Bronchial smooth muscle cell (primary cell): ENCODE data around the gene NPHP3. TPM values are rescaled to one million over a fixed set of nuclear protein-coding genes. Genes with fewer than 3 reads are reported as not detected.

Source experiments
- total RNA-seq: library from RNA; depleted of rRNA; stranded (reverse); fragments of >200 nt; gene quantifications from 2 replicates; pipeline ENCODE4 v1.2.1, GENCODE V29; 2014

Gene NPHP3
- total RNA-seq = 18.6 and 20.5 TPM in 2 replicates

DNA sequence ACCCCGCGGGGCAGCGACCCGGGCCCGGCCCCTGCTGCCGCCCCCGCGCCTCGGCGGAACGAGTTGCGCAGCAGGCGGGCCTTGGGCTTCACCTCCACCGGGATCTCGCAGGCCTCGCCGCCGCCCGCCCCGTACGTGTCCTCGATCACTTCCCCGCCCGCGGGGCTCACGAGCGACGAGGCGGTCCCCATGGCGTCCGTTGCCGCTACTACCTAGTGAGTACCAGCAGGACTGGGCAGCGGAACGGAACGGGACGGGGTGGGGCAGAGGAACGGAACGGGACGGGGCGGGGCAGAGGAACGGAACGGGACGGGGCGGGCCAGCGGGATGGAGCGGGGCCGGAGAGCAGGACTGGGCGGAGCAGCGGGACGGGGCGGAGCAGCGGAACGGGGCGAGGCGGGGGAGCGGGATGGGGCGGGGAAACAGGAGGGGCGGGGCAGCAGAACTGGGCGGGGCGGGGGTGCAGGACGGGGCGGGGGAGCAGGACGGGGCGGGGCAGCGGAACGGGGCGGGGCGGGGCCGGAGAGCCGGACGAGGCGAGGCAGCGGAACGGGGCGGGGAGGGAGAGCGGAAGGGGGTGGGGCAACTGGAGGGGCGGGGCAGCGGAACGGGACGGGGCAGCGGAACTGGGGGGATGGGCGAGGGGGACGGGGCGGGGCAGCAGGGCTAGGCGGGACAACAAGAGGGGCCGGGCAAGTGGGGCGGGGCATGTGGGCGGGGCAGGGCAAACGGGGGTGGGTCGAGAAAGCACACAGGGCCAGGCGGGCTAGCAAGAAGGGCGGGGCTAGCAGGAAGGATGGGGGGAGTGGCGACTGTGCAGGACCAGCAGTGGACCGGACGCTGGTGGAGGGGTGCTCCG is at the start of gene NPHP3:
TSS of gene NPHP3 (minus strand) at position 245 of the 859 bp plus-strand sequence. CDS start at position 191, 54 bp downstream.

GRCh38 chr3:132660052-132660810 is 62.0 kb downstream of the NPHP3 start, which contains the start of gene UBA5:
TSS of gene UBA5 (plus strand) at chr3:132660329. CDS start at chr3:132660538, 209 bp downstream.

GRCh38 chr3:132659365-132660051 is 62.7 kb downstream of the NPHP3 start, which contains the start of gene ACAD11:
TSS of gene ACAD11 (minus strand) at chr3:132659809. CDS start at chr3:132659751, 58 bp downstream.

Other genes starting within 250 kb of the NPHP3 start
- 4.3 and 4.7 TPM in 2 replicates for gene ACKR4, start 125.1 kb downstream of the NPHP3 start, total RNA-seq
- gene ACAD11, start 62.6 kb downstream of the NPHP3 start, total RNA-seq = 39.2 and 51.5 TPM in 2 replicates
- 31.3 and 35.5 TPM in 2 replicates for gene UBA5, start 62.1 kb downstream of the NPHP3 start, total RNA-seq